Measurements from ENCODE around the gene NAP1L4.

- no peak for TF ChIP-seq EZH2phosphoT487 (IDR thresholded peaks at IDR 0.05; ENCODE audit: low read depth)
- TF ChIP-seq, protein P1, sequence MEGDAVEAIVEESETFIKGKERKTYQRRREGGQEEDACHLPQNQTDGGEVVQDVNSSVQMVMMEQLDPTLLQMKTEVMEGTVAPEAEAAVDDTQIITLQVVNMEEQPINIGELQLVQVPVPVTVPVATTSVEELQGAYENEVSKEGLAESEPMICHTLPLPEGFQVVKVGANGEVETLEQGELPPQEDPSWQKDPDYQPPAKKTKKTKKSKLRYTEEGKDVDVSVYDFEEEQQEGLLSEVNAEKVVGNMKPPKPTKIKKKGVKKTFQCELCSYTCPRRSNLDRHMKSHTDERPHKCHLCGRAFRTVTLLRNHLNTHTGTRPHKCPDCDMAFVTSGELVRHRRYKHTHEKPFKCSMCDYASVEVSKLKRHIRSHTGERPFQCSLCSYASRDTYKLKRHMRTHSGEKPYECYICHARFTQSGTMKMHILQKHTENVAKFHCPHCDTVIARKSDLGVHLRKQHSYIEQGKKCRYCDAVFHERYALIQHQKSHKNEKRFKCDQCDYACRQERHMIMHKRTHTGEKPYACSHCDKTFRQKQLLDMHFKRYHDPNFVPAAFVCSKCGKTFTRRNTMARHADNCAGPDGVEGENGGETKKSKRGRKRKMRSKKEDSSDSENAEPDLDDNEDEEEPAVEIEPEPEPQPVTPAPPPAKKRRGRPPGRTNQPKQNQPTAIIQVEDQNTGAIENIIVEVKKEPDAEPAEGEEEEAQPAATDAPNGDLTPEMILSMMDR (IDR thresholded peaks at IDR 0.05; ENCODE audit: low read depth, low read length) = no peak
Observed at GRCh38 chr11:3022300-3022967, 30.3 kb upstream of the NAP1L4 start.

Data from OCI-LY3 (cell line).